ENCODE results near the gene PLSCR5. TPM values are rescaled to one million over a fixed set of nuclear protein-coding genes. Genes with fewer than 3 reads are reported as not detected.

Gene PLSCR5
- total RNA-seq, 4 donors from 2014 or later = not detected

- ATAC-seq (ENCODE audit: low FRiP score) = no peak
- no peak for TF ChIP-seq CTCF (IDR thresholded peaks at IDR 0.05)
- no peak for DNase-seq (ENCODE audit: low spot score)
Observed at GRCh38 chr3:146569314-146569713, 35.8 kb downstream of the PLSCR5 start.

- ATAC-seq (ENCODE audit: low FRiP score) = no peak
Observed at GRCh38 chr3:146566138-146566537, 39.0 kb downstream of the PLSCR5 start.

GRCh38 chr3:146561879-146562278, 43.3 kb downstream of the PLSCR5 start:
- ATAC-seq (ENCODE audit: low FRiP score) = no peak
- DNase-seq (ENCODE audit: low spot score) = no peak
- TF ChIP-seq CTCF (IDR thresholded peaks at IDR 0.05) = no peak

More at GRCh38 chr3:146566138-146566537, 39.0 kb downstream of the PLSCR5 start:
- no peak for DNase-seq (ENCODE audit: low spot score)
- TF ChIP-seq CTCF (IDR thresholded peaks at IDR 0.05) = no peak

GRCh38 chr3:146561463-146561862, 43.7 kb downstream of the PLSCR5 start:
- DNase-seq (ENCODE audit: low spot score) (no peak), ATAC-seq (ENCODE audit: low FRiP score) (no peak)
- no peak for TF ChIP-seq CTCF (IDR thresholded peaks at IDR 0.05)

GRCh38 chr3:146560678-146561077, 44.5 kb downstream of the PLSCR5 start:
- no peak for DNase-seq (ENCODE audit: low spot score)
- TF ChIP-seq CTCF (IDR thresholded peaks at IDR 0.05) = no peak
- ATAC-seq (ENCODE audit: low FRiP score) = no peak

- ATAC-seq (ENCODE audit: low FRiP score) (no peak), DNase-seq (ENCODE audit: low spot score) (no peak)
- TF ChIP-seq CTCF (IDR thresholded peaks at IDR 0.05) = no peak
Observed at GRCh38 chr3:146559388-146559787, 45.8 kb downstream of the PLSCR5 start.

- no peak for TF ChIP-seq CTCF (IDR thresholded peaks at IDR 0.05)
- ATAC-seq (ENCODE audit: low FRiP score) (no peak), DNase-seq (ENCODE audit: low spot score) (no peak)
Observed at GRCh38 chr3:146558781-146559180, 46.4 kb downstream of the PLSCR5 start.

Measured in omental fat pad (tissue), 4 donors.